COR-L47 (cell line): ENCODE data around the gene SPEM2.

Source experiments
- DNase-seq: peaks from one replicate; lab custom pipeline; 2025; lab: John Stamatoyannopoulos, UW

SPEM2 gene

DNA sequence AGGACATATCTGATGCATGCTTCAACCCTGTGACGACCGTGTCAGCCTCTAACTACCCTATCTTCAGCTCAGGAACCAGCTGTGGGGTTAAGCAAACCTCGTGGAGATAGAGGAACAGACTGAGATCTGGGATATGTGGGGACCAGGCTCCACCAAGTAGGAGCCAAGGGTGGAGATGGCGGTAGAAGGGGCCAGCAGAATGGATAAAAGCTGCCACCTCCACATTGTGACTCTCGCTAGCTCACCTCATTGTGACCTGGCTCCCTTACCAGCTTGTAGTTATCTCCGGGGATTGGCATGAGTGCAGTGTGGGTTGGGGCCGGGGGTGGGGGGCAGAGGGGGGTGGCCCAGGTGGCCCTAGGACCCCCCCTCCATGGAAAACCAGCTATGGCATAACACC, at the start of gene SPEM2:
TSS of gene SPEM2 (plus strand) at position 301 of the 400 bp plus-strand sequence. CDS start at position 374, 73 bp downstream.
- DNase-seq = no peak

DNA sequence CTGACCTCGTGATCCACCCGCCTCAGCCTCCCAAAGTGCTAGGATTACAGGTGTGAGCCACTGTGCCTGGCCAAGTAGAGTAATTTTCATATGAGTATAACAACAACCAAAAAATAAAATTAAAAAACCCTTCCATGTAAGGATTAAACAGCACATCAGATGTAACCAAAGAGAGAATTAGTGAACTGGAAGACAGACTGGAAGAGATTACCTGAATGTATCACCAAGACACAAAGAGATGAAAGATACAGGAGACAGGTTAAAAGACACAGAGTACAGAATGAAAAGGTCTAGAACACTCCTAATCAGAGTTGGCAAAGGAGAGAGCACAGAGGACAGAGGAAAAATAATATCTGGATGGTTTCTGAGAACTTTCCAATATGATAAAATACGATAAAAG, 46.3 kb upstream of the SPEM2 start:
- no peak for DNase-seq

DNA sequence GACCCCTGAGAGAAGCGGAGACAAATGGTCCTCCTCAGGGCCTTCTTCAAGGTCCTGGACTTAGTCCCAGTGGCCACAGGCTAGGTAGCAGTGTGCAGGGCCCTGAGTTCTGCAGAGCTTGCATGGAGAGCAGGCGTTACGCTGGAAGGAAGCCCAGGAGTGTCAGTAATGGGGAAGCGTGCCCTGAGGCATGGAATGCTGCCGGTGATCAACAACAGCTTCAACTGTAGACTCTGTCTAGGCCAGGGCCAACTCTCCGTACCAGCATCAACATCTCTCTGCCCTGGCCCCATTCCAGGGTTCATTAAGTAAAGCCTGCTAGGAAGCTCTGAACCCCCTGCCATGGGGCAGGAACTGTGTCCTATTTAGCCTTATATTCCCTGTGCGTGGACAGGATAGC, 45.1 kb upstream of the SPEM2 start:
- no peak for DNase-seq

DNA sequence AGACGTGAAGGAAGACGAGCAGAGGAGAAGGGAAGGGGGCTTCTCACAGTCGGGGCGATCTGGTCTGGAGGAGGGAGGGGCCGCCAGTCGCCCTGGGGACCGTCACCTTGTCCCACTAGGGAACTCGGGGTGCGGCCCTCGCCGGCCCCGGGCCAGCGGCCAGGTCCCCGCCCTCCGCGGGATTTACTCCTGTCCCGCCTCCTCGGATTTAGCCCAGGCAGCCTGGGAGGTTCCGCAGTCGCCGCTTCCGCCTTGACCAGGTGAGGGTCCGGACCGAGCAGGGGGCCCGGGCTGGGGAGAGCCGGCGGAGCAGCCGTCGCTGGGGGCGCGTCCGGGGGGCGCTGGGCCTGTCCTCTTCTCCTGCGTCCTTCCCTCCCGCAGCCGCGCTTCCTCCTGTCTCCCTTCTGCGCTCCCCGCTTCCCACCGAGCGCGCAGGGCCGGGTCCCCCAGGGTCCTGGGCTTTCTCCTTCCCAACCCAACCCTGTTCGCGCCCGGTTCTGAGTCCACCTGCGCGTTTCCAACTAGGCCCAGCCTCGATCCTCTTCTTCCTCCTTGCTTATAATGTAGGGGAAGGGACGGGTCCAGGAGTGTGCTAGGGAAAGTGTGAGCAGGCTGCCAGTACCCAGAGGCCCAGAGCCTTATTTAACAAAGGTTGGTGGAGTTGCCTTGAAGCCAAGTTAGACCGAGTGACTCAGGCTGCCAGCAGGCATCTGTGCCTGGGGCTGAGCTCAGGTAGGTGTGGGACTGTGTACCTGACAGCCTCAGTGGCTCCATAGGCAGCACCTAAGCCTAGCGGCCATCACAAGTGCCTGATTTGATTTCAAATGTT, 44.3 kb upstream of the SPEM2 start, which contains the start of gene TNK1:
TSS of gene TNK1 (plus strand) at position 235 of the 829 bp plus-strand sequence. CDS start 1,838 bp downstream, outside the sequence.
- no peak for DNase-seq

DNA sequence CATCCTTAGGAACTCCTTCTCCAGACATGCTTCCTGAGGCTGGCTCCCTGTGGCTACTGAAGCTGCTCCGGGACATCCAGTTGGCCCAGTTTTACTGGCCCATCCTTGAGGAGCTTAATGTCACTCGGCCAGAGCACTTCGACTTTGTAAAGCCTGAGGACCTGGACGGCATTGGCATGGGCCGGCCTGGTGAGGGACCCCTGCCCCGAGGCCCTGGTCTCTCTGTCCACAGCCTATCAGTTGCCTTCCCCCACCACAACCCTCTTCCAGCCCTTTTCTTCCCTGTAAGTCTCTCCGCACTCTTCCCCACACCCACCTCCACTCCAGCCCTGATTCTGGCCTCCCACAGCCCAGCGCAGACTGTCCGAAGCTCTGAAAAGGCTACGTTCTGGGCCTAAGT, 42.5 kb upstream of the SPEM2 start:
- no peak for DNase-seq

DNA sequence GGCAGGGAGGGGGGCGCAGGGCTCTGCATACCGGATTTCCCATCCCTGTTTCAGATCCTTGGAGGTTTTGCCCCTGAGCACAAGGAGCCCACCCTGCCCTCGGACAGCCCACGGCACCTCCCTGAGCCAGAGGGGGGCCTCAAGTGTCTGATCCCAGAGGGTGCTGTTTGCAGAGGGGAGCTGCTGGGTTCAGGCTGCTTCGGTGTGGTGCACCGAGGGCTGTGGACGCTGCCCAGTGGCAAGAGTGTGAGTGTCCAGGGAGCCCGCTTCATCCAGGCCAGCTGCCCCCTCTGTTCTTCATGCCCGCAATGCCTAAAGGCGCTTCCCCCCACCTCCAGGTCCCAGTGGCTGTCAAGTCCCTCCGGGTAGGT, 42.1 kb upstream of the SPEM2 start:
- DNase-seq = no peak

DNA sequence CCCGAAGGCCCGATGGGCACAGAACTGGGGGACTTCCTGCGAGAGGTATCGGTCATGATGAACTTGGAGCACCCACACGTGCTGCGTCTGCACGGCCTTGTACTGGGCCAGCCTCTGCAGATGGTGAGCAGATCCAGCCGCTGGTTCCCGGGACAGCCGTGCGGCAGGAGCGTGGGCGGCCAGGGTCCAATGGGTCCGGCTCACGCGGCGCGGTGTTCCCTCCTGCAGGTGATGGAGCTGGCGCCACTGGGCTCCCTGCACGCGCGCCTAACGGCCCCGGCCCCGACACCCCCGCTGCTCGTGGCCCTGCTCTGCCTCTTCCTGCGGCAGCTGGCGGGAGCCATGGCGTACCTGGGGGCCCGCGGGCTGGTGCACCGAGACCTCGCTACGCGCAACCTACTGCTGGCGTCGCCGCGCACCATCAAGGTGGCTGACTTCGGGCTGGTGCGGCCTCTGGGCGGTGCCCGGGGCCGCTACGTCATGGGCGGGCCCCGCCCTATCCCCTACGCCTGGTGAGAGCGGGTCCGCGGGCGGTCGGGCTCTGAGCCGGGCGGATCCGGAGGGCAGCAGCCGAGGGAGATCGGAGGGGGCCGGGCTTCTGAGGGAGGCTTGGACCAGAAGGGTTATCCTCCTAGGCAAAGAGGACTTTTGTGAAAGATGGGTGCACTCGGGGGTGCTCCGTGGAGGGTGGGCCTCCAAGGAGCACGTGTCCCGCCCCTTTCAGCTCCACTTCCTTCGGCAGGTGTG, 41.5 kb upstream of the SPEM2 start:
- no peak for DNase-seq

DNA sequence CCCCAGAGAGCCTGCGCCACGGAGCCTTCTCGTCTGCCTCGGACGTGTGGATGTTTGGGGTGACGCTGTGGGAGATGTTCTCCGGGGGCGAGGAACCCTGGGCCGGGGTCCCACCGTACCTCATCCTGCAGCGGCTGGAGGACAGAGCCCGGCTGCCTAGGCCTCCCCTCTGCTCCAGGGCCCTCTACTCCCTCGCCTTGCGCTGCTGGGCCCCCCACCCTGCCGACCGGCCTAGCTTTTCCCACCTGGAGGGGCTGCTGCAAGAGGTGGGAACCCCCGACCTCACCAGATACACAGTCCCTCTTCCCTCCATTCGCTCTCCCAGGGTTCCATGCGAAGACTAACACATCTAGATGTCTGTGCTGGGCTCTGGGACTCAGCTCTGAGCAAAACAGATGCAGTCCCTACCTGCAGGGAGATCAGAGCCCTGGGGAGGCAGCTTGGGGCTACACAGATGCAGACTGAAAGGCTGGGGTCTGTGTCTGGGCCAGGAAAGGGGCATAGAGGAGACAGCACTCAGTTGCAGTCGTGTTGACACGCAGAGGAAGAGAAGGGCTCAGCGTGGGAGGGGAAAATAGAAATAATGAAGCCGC, 40.8 kb upstream of the SPEM2 start:
- DNase-seq = no peak

DNA sequence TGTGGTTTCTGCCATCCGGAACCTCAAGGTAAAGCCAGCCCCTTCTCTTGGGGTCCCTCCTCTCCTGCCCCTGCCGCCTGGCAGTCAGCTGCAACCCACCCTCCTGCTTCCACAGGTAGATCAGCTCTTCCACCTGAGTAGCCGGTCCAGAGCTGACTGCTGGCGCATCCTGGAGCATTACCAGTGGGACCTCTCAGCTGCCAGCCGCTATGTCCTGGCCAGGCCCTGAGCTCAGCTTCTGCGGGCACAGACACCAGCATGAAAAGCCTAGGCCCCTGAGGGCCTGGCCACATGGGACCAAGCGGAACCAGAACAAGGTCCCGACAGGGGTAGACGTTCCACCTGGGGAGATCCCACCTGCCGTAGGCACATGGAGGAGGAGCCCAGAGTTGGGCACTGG, 36.6 kb upstream of the SPEM2 start:
- no peak for DNase-seq

DNA sequence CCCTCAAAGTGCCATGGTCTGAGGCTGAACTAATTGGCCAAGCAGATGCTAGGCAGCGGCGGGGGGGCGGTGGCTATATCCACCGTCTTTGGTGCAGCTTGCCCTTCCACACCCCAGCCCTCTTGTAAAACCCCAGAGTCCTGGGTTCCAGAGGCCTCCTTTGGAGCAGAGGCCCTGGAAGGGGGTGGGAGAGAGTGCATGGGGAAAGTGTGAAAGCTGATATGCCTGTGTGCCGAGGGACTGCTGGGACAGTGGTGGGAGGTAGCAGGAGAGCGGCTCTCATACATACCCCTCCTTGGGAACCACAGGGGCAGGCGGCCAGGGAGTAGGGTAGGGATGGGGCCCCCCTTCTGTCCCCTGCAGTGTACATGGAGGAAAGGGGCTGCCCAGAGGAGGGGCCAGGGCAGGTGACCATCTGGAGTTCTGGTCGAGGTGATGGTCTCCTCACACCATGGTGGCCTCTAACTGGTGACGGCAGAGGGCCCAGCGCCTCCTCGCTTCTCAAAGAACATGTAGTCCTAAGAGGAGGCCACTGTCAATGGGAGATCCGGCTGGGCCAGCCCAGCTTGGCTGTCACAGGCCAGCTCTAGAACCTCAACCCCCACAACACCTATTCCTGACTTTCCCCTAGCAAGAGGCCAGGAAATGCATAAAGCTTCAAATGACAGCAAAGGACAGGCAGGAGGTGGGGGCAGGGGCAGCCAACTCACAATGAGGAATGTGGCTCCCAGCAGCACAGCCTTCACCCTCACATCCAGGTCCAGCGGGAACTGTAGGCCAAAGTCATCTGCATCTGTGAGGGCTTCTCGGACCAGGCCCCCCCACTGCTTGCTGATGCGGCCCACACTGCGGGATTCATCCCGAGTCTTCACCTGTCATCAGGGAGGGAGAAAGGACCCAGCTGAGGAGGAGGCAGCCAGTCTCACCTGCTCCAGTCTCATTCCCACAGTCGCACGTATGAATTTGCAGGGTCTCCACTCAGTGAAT, 35.2 kb upstream of the SPEM2 start:
- no peak for DNase-seq

DNA sequence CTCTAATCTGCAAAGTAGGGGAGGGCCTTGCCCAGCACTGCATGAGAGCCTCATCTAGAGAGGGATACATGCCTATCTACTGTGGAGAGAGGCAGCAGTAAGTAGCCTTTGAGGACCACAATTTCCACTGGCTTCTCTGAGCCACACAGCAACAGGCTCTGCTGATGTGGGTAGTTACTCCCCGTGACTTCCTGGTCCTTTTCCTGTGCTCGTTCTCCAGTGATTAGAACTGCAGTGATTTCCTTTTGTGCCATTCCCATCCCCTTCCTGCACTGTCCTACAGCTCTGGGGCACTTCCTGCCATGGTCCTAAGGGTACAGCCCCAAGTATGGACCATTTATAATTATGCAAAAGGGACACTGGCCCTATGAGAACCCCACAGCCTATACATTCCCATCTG, 34.1 kb upstream of the SPEM2 start:
- no peak for DNase-seq

DNA sequence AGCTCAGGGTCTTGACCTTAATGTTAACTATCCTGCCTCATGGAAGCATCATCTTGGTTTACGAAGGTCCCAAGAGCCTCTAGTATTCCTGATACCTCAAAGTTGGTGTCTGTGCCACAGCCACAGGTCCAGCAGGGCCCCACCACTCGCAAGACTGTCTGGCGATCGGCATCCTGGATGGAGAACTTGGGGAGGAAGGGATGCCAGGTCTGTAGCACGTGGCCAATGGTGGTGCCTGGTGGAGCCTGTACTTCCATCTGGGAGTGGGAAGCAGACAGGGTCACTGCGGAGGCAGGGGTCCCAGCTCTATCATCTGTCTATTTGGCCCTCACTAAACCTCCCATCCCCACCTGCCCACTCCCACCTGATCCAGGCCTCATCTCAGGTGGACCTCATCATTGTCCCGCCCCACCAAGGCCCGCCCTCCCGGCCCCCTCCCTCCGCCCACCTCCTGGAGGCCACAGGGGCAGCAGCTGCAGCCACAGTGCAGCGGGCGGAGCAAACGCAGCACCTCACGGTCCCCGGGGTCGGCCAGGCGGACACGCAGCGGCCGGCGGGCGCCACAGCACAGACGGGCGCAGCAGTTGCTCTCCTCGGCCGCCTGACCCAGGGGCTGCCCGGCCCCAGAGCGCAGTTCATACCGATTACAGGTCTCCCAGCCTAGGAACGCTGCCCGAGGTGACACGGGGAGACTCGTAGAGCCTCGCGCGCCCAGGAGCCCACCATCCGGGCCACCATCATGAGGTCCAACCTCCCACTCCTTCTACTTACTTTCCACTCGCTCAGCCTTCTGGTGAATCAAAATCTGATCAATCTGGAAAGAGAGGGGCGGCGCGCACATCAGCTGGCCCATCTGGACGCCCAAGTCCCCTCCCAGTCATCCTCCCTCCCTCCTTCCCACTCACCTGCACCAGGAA, 32.5 kb upstream of the SPEM2 start:
- DNase-seq = no peak

DNA sequence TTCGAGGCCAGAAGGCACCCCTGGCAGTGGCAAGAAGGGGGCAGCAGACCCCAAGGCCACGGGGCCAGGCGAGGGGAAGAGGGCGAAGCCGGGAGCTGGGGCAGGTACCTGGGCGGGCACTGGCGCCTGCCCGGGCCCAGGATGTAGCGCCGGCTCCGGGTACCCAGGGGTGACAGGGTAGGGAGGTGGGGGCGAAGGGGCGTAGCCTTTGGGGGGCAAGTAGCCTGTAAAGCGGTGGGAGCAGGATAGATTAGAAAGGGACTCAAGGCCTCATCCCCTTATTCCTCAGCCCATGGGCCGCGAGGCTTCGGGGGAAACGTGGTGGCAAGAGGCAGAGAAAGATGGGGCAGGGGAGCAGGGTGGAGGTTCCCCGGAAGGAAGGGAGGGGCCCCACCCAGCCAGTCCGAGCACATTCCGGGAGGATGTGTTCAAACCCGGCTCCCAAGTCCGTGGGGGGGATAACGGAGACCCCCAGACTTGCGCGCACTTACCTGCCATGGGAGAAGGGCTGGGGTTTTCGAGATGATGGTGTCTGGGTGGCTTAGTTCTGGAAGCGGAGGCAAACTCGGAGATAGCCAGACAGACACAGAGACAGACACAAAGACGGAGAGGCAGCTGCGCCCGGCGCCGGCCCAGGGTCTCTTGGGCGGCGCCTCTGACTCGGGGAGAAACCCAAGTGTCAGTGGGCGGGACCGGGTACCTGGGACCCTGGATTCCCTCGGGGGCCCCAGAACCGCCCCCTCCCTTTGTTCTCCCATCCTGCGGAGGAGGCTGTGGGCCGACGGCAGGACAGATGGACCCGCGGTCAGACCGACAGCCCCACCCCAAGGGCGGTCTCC, 31.6 kb upstream of the SPEM2 start:
- DNase-seq = no peak

DNA sequence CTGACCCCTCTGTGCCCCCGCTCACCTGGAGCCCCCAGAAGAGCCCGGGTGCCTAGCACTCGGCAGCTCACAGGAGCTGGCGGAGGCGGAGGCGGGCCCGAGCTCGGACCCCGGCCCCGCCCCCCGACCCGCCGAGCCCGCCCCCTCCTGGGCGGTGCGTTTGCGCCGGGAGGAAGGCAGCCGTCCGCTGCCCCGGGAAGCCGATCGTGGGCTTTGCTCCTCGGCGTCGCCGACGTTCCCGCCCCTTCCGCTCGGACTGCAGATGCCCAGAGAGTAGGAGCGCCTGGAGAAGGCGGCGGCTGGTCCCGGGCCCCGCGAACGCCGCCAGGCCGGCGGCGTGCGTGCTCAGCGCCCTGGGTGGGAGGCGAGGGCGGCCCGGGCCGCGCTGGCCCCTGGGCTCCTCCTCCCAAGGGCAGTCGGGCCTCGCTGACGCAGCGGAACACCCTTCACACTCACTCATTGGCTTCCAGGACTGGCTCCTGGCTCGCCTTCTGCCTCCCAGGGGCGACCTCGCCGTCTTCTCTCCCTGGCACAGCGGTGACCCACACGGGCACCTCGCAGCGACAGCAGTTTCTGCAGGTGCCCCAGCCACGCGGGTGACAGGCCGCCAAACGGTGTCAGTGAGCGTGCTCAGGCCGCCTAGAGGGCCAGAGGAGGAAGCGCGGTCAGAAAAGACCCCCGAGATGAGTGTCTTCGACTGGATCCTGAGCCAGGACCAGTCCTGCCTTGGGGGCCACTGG, 30.8 kb upstream of the SPEM2 start, which contains the start of gene PLSCR3:
TSS of gene PLSCR3 (minus strand) at position 74 of the 740 bp plus-strand sequence. CDS start 415 bp downstream, outside the sequence.
- peak; percentile 42 for DNase-seq

DNA sequence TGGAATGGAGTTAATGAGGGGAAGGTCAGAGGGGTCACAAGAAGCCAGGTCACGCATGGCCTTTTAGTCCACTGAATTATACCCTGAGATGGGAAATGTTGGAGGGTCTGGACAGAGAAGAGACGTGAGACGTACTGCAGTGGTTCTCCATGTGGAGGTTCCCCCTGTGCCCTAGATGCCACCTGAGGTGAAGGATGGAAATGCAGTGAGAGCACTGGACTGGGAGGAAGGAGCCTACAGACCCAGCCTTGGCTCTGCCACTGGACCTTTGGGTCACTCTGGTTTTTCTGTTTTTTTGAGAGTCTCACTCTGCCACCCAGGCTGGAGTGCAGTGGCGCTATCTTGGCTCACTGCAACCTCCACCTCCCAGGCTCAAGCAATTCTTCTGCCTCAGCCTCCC, 29.3 kb upstream of the SPEM2 start:
- DNase-seq = no peak

DNA sequence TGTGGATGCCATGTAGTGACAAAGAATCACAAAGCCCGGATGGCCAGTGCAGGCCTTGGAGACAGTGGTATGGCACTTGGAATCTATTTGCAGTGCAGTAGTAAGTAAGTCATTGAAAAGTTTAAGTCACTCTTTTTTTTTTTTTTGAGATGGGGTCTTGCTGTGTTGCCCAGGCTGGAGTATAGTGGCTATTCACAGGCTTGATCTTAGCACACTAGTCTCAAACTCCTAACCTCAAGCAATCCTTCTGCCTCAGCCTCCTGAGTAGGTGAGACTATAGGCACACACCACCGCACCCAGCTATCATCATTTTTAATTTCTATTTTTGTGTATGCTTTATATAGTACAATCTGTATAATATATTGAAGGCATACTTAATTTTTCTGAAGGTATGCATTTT, 26.8 kb upstream of the SPEM2 start:
- DNase-seq = no peak

DNA sequence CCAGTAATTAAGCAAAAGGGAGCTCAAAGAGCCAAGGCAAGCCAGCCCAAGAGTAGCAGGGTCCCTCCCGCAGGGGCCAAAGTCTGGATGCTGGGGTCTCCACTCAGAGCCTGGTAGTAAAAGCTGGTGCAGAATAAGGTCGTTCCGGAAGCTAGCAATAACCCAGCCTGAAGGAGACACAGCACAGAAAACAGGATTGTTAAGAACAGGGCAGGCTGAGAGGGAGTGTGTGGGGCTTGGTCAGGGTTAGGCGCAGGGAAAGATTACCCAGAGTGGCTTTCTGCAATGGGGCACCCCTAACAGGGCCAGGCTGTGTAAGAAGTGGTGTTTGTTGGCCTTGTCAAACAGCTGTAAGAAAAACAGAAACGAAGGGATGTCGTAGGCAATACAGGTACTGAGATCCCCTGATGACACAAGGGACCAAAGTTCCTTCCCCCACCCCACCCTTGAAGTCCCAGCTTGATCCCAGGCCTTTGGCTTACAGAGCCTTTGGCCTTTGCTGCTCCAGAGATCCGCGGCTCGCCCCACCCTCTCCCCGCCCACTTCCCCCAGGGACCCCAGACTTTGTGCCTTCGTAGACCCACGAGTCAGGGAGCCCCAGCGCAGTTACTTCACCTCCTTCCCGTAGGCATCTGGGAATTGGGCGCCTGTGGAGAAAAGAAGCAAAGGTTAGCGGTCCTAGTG, 22.2 kb upstream of the SPEM2 start:
- DNase-seq = no peak

DNA sequence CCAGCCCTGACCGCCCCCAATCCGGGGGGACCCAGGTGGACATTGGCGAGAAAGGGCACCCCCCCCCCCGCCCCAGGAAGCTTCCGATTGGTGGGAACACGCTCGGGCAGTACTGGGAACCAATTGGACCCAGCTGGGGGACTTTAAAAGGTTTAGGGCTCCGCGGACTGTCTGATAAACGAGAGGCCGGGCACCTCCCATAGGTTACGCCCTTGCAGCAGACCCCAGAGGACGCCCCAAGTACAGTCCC, 21.8 kb upstream of the SPEM2 start:
- no peak for DNase-seq
